ENCODE results near the gene PDSS1.

The PDSS1 gene

DNA sequence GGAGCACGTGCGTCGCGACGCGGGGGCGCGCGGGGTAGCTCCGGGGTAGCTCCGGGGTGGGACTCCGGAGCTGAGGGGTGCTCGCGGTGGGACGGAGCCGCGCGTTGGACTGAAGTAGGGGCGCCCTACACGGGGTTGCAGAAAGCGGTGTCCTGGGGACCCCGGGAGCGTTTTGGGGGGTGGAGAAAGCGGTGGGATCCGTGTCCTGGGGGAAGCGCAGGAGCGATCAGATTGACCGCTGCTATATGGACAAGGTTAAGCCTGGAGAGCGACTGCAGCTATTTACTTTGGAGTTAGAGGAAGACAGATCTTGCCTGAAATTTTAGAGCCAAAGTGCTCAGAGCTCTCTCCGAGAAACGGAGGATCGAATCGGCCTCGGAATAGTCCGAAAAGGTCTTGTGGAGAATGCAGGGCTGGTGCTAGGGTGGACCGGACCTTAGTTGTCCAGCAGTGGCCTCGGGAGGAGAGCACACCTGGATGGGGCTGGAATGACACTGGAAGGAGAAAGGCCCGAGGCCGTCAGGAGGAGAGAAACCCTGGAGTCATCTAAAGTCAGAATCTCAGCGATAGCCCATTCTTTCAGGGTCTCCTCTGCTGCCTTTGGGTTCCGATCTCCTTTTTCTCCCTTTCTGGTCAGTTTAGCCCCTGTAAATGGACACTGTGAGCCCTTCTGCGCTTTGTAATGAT, 564 bp downstream of the PDSS1 start:
- DNase-seq: peak in 3 of 42 donors; percentile 3 to 43 (median 13)
- intact Hi-C loops (cut with DNase I): no loop called here

DNA sequence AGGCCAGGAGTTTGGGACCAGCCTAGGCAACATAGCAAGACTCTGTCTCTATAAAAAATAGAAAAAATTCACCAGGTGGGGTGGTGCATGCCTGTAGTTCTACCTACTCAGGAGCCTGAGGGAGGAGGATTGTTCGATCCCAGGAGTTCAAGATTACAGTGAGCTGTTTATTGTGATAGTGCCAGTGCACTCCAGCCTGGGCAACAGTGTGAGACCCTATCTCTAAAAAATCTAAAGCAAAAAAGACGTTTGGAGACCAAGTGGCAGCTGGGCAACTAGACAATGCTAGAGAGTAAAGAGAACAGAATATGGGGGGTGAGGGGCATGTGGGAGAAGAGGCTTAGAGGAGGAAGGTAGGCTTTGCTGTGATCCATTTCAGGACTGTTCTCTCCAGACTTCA, 1.4 kb downstream of the PDSS1 start:
- no peak for DNase-seq
- intact Hi-C loops (cut with DNase I): no loop called here

- intact Hi-C loops (cut with DNase I): no loop called here
- DNase-seq: no peak
These were observed 2.1 kb downstream of the PDSS1 start for GRCh38 chr10:26699631-26700030.

- intact Hi-C loops (cut with DNase I): no loop called here
- DNase-seq: no peak
These were observed 3.6 kb downstream of the PDSS1 start for GRCh38 chr10:26700884-26701630.

DNA sequence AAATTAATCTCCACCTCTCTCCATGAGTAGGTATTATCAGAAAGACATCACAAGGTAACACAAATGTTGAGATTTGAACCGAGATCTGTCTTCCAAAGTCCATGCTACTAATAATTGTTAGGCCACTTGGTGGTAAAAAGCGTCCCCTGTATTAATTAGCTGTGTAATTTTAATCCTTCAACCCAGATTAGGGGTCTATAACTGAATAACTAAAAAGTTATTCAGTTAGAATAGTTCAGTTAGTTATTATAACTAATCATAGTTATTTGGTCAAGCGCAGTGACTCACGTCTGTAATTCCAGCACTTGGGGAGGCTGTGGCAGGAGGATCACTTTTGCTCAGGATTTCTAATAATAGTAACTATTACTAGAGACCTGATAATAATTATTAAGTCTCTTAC, 5.6 kb downstream of the PDSS1 start:
- DNase-seq: no peak
- intact Hi-C loops (cut with DNase I): no loop called here

DNA sequence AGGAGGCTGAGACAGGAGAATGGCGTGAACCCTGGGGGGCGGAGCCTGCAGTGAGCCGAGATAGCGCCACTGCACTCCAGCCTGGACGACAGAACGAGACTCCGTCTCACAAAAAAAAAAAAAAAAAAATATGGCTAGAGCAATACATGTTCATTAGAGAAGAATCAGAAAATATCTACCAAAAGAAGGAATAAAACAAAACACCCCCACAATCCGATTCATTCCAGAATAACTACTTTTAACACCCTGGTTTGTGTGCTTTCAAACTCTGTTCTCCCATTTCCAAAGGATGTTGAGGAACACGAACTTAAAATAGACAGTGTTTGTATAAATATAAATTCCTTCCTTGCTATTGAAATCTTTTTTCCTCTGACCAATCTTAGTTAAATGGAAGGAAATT, 6.5 kb downstream of the PDSS1 start:
- intact Hi-C loops (cut with DNase I): no loop called here
- no peak for DNase-seq

- peak in 2 of 42 donors; percentile 6 to 23 for DNase-seq
These were observed 8.7 kb downstream of the PDSS1 start for GRCh38 chr10:26706206-26706605.

GRCh38 chr10:26706936-26707335, 9.4 kb downstream of the PDSS1 start:
- intact Hi-C loops (cut with DNase I): no loop called here

More at GRCh38 chr10:26706206-26706605, 8.7 kb downstream of the PDSS1 start:
- intact Hi-C loops (cut with DNase I): no loop called here

GRCh38 chr10:26711324-26711723, 13.8 kb downstream of the PDSS1 start:
- intact Hi-C loops (cut with DNase I): no loop called here
- DNase-seq: no peak

More at GRCh38 chr10:26706936-26707335, 9.4 kb downstream of the PDSS1 start:
- DNase-seq: no peak

DNA sequence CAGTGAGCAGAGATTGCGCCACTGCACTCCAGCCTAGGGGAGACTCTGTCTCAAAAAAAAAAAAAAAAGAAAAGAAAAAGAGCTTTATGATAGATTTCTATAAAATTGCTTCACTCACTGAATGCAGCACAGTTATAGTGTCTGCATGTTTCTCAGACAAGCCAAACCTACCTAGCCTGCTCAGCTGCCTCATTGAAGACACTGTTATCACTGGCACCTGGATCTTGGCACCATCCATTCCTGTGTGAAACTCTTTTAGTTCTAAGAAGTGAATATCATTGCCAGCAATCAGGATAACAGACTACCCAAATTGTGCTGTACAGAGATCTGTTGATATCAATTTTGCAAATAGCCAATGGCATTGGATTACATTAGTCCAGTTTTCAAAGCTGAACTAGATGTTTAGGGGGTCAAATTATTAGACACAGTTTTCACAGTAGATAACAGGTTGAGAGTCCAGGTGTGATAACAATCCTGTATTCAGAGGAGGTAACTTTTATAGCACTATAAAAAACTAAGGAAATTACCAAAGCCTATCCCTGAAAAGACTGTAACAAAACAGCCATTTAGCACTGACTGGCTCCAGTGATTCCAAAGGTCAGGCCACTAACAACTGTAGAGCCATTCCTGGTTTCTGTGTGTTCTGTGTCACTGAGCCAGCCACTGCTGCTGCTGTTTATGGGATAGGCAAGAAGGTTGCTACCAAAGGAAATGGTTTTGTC, 17.1 kb downstream of the PDSS1 start:
- intact Hi-C loops (cut with DNase I): no loop called here
- DNase-seq: no peak

DNA sequence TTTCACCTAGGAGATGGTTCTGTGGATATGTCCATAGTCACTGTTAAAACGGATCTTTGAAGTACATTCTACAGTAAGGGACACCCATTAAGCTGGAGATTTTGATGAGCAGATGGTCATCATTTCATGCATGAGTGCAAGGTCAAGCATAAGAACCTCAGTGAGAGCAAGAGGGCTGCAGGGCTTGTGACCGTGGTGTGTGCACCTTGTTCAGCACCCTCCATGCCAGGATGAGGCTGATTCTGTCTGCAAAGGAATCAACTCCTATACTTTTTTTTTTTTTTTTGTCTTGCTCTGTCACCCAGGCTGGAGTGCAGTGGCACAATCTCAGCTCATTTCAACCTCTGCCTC, 17.6 kb downstream of the PDSS1 start:
- peak in 1 of 42 donors; percentile 17 for DNase-seq
- intact Hi-C loops (cut with DNase I): no loop called here

- intact Hi-C loops (cut with DNase I): no loop called here
- peak in 1 of 42 donors; percentile 10 for DNase-seq
These were observed 20.0 kb downstream of the PDSS1 start for GRCh38 chr10:26717476-26717875.

DNA sequence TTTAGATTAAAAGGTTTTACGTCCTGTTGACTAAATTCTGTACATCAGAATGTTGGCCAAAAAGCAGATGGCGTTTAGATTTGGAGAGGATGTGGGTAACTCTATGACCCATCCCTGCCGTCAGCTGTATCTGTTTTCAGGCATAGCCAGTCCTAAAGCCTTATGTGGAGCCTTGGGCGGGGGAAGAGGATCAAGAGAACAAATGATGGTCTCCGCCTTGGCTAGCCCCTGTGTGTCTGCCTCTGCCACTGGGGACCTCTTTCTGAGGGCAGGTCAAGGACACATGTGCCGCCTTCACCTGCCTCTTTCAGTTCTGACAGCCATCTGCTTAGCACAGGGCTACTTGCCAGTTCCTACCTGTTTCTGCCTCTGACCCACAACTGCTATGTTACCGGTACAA, 24.1 kb downstream of the PDSS1 start:
- no peak for DNase-seq
- intact Hi-C loops (cut with DNase I): no loop called here

GRCh38 chr10:26723016-26723415, 25.5 kb downstream of the PDSS1 start:
- DNase-seq: no peak
- intact Hi-C loops (cut with DNase I): no loop called here

- intact Hi-C loops (cut with DNase I): loop anchor here (5.0 kb wide), 2 partner anchors 136 to 156 kb away; partner anchors contain the start of gene ABI1
- DNase-seq: peak; percentile 24 to 88 (median 76)
These were observed 28.6 kb downstream of the PDSS1 start for GRCh38 chr10:26725837-26726727.

GRCh38 chr10:26727005-26727404, 29.5 kb downstream of the PDSS1 start:
- intact Hi-C loops (cut with DNase I): loop anchor here (5.0 kb wide), 2 partner anchors 135 to 155 kb away; partner anchors contain the start of gene ABI1
- DNase-seq: no peak

DNA sequence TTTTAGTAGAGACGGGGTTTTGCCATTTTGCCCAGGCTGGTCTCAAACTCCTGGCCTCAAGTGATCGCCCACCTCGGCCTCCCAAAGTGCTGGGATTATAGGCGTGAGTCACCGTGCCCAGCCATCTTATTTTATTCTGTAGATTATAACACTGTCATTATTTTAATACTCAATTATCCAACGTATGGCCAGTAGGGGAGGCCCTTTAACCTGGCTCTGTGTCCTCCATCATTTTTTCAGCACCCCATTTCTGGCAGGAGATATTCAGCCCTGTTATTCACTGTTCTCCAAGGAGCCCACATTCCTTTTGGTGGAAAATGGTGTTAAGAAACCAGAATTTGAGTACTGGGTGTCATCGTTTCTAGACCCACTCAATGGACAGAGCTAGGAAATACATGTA, 31.5 kb downstream of the PDSS1 start:
- intact Hi-C loops (cut with DNase I): loop anchor here (5.0 kb wide), 2 partner anchors 133 to 153 kb away; partner anchors contain the start of gene ABI1
- DNase-seq: no peak

GRCh38 chr10:26729395-26729794, 31.9 kb downstream of the PDSS1 start:
- intact Hi-C loops (cut with DNase I): loop anchor here (5.0 kb wide), 2 partner anchors 133 to 153 kb away; partner anchors contain the start of gene ABI1

GRCh38 chr10:26730552-26730951, 33.1 kb downstream of the PDSS1 start:
- intact Hi-C loops (cut with DNase I): no loop called here

More at GRCh38 chr10:26729395-26729794, 31.9 kb downstream of the PDSS1 start:
- no peak for DNase-seq

More at GRCh38 chr10:26730552-26730951, 33.1 kb downstream of the PDSS1 start:
- DNase-seq: no peak

Measured in head of caudate nucleus (tissue), 42 donors.